ENCODE results near the gene FRS2. TPM values are rescaled to one million over a fixed set of nuclear protein-coding genes. Genes with fewer than 3 reads are reported as not detected.
"Not testable (repeated sequence)": the region's sequence is repeated elsewhere in the genome, so short reads cannot be mapped to it uniquely, and the experiment has no call there.

Gene FRS2
- total RNA-seq, 1 donor = 64.4 TPM

- DNase-seq (ENCODE audit: insufficient read length, low spot score, missing footprints) = no peak
- Histone ChIP-seq H3K79me2 (ENCODE audit: insufficient read depth, low read length) (no peaks in the 10 kb centered on the region), H3K9me3 (ENCODE audit: low read depth, low read length) (no peaks in the 10 kb centered on the region), H3K4me3 (ENCODE audit: insufficient read depth, low read length) (no peak overlapping the region), H3K4me1 (ENCODE audit: insufficient read depth, low read length) (no peaks in the 10 kb centered on the region), H4K20me1 (ENCODE audit: insufficient read depth, low read length) (peaks cover 3% of the 10 kb centered on the region), H3K27ac (ENCODE audit: low read depth, low read length) (no peak overlapping the region), H3K36me3 (ENCODE audit: insufficient read depth, low read length) (peaks cover 33% of the 10 kb centered on the region), H2AFZ (ENCODE audit: low read length) (no peak overlapping the region), H3K4me2 (ENCODE audit: insufficient read depth, low read length) (no peak overlapping the region), H3K27me3 (ENCODE audit: insufficient read depth, low read length) (no peaks in the 10 kb centered on the region)
- TF ChIP-seq, protein P1, sequence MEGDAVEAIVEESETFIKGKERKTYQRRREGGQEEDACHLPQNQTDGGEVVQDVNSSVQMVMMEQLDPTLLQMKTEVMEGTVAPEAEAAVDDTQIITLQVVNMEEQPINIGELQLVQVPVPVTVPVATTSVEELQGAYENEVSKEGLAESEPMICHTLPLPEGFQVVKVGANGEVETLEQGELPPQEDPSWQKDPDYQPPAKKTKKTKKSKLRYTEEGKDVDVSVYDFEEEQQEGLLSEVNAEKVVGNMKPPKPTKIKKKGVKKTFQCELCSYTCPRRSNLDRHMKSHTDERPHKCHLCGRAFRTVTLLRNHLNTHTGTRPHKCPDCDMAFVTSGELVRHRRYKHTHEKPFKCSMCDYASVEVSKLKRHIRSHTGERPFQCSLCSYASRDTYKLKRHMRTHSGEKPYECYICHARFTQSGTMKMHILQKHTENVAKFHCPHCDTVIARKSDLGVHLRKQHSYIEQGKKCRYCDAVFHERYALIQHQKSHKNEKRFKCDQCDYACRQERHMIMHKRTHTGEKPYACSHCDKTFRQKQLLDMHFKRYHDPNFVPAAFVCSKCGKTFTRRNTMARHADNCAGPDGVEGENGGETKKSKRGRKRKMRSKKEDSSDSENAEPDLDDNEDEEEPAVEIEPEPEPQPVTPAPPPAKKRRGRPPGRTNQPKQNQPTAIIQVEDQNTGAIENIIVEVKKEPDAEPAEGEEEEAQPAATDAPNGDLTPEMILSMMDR (IDR thresholded peaks at IDR 0.05; ENCODE audit: extremely low read depth, low read depth, low read length) = no peak
Measured at GRCh38 chr12:69602954-69603353, 132.8 kb downstream of the FRS2 start.

GRCh38 chr12:69603556-69603955 is 133.4 kb downstream of the FRS2 start:
- DNase-seq (ENCODE audit: insufficient read length, low spot score, missing footprints); H3K27ac ChIP-seq (ENCODE audit: low read depth, low read length); H3K27me3 ChIP-seq (ENCODE audit: insufficient read depth, low read length); H2AFZ ChIP-seq (ENCODE audit: low read length); H3K4me1 ChIP-seq (ENCODE audit: insufficient read depth, low read length); H3K4me3 ChIP-seq (ENCODE audit: insufficient read depth, low read length); H4K20me1 ChIP-seq (ENCODE audit: insufficient read depth, low read length); H3K9me3 ChIP-seq (ENCODE audit: low read depth, low read length); H3K79me2 ChIP-seq (ENCODE audit: insufficient read depth, low read length); H3K4me2 ChIP-seq (ENCODE audit: insufficient read depth, low read length): not testable (repeated sequence)
- H3K36me3 ChIP-seq (ENCODE audit: insufficient read depth, low read length) = peaks cover 27% of the 10 kb centered on the region

DNA sequence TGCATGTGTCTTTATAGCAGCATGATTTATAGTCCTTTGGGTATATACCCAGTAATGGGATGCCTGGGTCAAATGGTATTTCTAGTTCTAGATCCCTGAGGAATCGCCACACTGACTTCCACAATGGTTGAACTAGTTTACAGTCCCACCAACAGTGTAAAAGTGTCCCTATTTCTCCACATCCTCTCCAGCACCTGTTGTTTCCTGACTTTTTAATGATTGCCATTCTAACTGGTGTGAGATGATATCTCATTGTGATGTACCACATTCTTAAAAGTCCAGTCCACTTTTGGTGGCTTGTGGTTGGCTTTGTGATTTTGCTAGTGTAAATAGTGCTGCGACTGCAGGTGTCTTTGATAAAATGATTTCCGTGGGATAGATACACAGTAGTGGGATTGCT is 134.1 kb downstream of the FRS2 start:
- DNase-seq (ENCODE audit: insufficient read length, low spot score, missing footprints); H3K27me3 ChIP-seq (ENCODE audit: insufficient read depth, low read length); H4K20me1 ChIP-seq (ENCODE audit: insufficient read depth, low read length); H3K4me1 ChIP-seq (ENCODE audit: insufficient read depth, low read length); H3K9me3 ChIP-seq (ENCODE audit: low read depth, low read length); H2AFZ ChIP-seq (ENCODE audit: low read length); H3K4me2 ChIP-seq (ENCODE audit: insufficient read depth, low read length); H3K4me3 ChIP-seq (ENCODE audit: insufficient read depth, low read length); H3K79me2 ChIP-seq (ENCODE audit: insufficient read depth, low read length); H3K27ac ChIP-seq (ENCODE audit: low read depth, low read length): not testable (repeated sequence)
- H3K36me3 ChIP-seq (ENCODE audit: insufficient read depth, low read length) = peaks cover 21% of the 10 kb centered on the region

- Histone ChIP-seq H3K4me3 (ENCODE audit: insufficient read depth, low read length) (no peak overlapping the region), H2AFZ (ENCODE audit: low read length) (no peak overlapping the region), H3K4me2 (ENCODE audit: insufficient read depth, low read length) (no peak overlapping the region), H3K4me1 (ENCODE audit: insufficient read depth, low read length) (no peaks in the 10 kb centered on the region), H3K79me2 (ENCODE audit: insufficient read depth, low read length) (no peaks in the 10 kb centered on the region), H3K27ac (ENCODE audit: low read depth, low read length) (no peak overlapping the region), H3K27me3 (ENCODE audit: insufficient read depth, low read length) (peaks cover 14% of the 10 kb centered on the region), H4K20me1 (ENCODE audit: insufficient read depth, low read length) (no peaks in the 10 kb centered on the region), H3K9me3 (ENCODE audit: low read depth, low read length) (no peaks in the 10 kb centered on the region), H3K36me3 (ENCODE audit: insufficient read depth, low read length) (no peaks in the 10 kb centered on the region)
- TF ChIP-seq, protein P1 (IDR thresholded peaks at IDR 0.05; ENCODE audit: extremely low read depth, low read depth, low read length) = no peak
- no peak for DNase-seq (ENCODE audit: insufficient read length, low spot score, missing footprints)
Measured at GRCh38 chr12:69608114-69608513, 137.9 kb downstream of the FRS2 start.

- H3K27ac ChIP-seq (ENCODE audit: low read depth, low read length) = no peak overlapping the region
- H3K79me2 ChIP-seq (ENCODE audit: insufficient read depth, low read length) = no peaks in the 10 kb centered on the region
- H2AFZ ChIP-seq (ENCODE audit: low read length) = no peak overlapping the region
- no peaks in the 10 kb centered on the region for H4K20me1 ChIP-seq (ENCODE audit: insufficient read depth, low read length)
- DNase-seq (ENCODE audit: insufficient read length, low spot score, missing footprints) = no peak
- H3K27me3 ChIP-seq (ENCODE audit: insufficient read depth, low read length) = peaks cover 14% of the 10 kb centered on the region
- no peak overlapping the region for H3K4me3 ChIP-seq (ENCODE audit: insufficient read depth, low read length)
- H3K36me3 ChIP-seq (ENCODE audit: insufficient read depth, low read length) = no peaks in the 10 kb centered on the region
- H3K4me2 ChIP-seq (ENCODE audit: insufficient read depth, low read length) = no peak overlapping the region
- TF ChIP-seq, protein P1 (IDR thresholded peaks at IDR 0.05; ENCODE audit: extremely low read depth, low read depth, low read length) = no peak
- no peaks in the 10 kb centered on the region for H3K9me3 ChIP-seq (ENCODE audit: low read depth, low read length)
- no peaks in the 10 kb centered on the region for H3K4me1 ChIP-seq (ENCODE audit: insufficient read depth, low read length)
Measured at GRCh38 chr12:69610126-69610525, 139.9 kb downstream of the FRS2 start.
